OCI-LY7 (cell line): ENCODE data around the gene SCAMP2.

Experiments
- CTCF ChIP-seq: fragments of 200-600 bp; sonication (generic); conservative IDR thresholded peaks from 2 replicates; pipeline ENCODE4 v1.5.1; 2014; ENCODE audit warnings: mild to moderate bottlenecking, antibody characterized with exemption, low read length, moderate library complexity, mixed read lengths
- EZH2phosphoT487 ChIP-seq: fragments of 200-600 bp; sonication (generic); IDR thresholded peaks from 2 replicates; pipeline ENCODE4 v1.6.1; 2018; ENCODE audit warnings: low read depth, borderline replicate concordance, mild to moderate bottlenecking, mixed run types, antibody characterized with exemption, low read length, moderate library complexity, mixed read lengths

DNA sequence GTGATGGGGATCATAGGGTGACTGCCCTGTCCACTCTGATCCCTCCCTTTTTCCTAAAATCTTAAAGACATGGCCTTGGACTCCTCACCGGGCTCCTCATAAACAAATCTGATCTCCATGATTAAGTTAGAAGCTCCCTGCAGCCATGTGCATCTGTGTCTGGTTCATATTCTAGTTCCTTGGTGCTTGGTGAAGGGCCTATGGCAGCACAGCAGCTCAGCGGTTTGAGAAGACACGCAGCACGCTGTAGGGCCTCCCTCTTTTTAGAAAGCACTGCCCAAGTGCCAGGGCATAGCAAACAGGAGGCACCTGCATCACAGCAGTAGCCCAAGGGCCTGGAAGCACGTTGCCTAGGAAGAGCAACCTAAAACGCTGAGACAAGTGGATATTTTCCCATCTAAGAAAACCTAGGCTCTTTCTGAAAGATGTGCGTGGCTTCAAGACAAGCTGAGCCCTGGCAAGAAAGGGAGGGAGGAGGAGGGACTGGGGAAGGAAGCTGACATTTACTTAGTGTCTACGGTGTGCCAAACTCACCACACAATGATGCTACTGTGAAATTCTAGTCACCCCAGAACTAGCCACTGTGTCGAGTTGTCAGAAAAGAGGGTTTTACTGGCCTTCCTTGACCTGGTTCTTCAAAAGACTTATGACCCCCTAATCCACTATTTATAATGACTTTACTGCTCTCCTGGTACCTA is 15.3 kb downstream of the SCAMP2 start:
- no peak for TF ChIP-seq CTCF
- TF ChIP-seq EZH2phosphoT487: no peak
